Stimulated activated CD8-positive, alpha-beta memory T cell treated with anti-CD3 and anti-CD28 coated beads, Interleukin-4, amount 100 ng/mL, for 4 hours (primary cell): ENCODE data around the gene MIA2.
A peak's percentile ranks its signal among the peaks of the same experiment; 100 is the strongest.
"Not testable (repeated sequence)": the region's sequence is repeated elsewhere in the genome, so short reads cannot be mapped to it uniquely, and the experiment has no call there.

Source experiments
- DNase-seq, 2 donors: peaks; one replicate each; pipeline ENCODE4 v3.0.0-alpha.2; 2020; ENCODE audit warnings: low read depth in 2 of 2, low spot score in 1 of 2

The MIA2 gene

GRCh38 chr14:39266525-39266870, 32.8 kb downstream of the MIA2 start:
- peak in 1 of 2 donors; percentile 7 for DNase-seq

GRCh38 chr14:39266871-39267607, 33.3 kb downstream of the MIA2 start:
- DNase-seq = peak; percentile 49 to 61

DNA sequence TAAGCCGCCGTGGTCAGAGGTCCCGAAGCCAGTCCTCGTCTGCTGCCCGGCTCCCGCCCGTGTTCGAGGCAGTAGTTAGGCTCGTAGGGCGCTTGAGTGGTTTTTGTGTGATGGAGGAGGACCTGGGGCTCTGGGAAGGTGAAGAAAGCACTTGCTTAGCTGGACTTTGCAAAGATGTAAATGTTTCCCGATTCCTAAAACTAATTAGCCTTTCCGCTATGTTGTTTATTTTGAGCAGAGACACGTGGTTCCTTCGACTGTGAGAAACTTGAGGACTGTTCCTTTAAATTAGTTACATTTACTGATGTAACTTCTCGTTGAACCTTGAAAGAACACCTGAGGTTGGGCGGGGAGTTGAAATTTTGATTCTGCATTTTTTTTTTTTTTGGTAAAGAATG, 33.9 kb downstream of the MIA2 start:
- DNase-seq = no peak

DNA sequence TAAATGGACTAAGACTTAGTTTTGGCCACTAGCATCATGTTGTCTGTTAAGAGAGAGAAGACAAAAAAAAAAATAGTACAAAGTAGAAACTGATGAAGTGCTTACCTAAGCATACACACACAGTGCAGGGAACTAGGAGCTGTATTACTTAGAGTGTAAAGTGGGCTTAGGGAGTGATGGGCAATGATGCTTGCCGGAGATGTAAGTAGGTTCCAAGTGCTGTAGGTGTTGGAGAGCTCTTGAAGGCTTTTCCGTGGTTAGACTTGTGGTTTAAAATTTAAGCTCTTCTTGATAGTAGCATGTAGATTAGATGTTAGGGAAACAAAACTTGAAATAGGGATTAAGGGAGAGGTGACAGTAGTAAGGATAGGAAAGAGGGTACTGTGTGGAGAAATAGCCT, 34.7 kb downstream of the MIA2 start:
- no peak for DNase-seq

DNA sequence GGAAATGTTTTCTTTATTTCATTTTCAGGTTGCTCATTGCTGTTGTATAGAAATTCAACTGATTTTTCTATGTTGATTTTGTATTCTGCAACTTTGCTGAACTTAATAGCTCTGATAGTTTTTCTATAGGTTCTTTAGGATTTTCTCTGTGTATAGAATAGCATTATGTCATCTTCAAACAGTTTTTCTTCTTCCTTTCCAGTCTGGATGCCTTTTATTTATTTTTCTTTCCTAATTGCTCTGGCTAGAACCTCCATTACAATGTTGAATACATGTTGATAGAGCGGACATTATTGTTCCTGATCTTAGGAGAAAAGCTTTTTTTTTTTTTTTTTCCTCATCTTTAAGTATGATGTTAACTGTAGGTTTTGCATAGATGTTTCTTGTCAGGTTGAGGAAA, 39.2 kb downstream of the MIA2 start:
- DNase-seq = no peak

DNA sequence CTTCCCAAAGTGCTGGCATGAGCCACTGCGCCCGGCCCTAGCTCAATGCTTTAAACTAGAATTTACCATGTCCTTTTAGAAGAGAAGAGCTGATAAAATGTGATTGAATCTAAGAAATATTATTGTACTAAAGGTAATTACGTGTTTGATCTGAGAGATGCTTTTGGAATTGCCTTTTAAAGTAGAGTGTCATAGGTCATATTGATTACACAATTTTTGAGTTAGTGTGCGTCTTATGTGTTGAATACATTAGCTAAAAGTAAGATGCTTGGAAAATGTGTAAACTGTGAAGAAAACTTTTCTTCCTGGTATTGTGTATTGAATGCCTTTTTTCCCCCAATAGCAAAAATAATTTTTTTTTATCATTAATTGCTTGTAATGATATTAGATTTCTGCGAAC, 41.7 kb downstream of the MIA2 start:
- no peak for DNase-seq

DNA sequence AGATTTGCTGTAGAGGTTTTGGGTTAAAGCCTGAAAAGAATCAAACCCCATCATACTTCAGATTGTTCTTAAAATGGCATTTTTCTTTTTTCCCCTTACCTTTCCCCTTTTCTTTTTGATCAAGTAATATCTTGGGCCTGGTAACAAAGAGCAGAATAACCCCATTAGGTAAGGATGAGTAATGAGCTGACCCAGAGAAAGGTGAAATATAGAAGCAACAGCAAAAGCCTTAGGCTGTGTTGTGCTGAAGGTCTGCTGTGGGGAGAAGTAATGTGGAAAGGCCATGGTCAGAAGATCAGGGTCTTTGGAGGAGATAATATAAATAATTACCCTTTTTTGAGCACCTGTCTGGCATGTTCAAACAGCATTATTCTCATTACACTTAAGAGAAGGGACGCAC, 42.3 kb downstream of the MIA2 start:
- no peak for DNase-seq

DNA sequence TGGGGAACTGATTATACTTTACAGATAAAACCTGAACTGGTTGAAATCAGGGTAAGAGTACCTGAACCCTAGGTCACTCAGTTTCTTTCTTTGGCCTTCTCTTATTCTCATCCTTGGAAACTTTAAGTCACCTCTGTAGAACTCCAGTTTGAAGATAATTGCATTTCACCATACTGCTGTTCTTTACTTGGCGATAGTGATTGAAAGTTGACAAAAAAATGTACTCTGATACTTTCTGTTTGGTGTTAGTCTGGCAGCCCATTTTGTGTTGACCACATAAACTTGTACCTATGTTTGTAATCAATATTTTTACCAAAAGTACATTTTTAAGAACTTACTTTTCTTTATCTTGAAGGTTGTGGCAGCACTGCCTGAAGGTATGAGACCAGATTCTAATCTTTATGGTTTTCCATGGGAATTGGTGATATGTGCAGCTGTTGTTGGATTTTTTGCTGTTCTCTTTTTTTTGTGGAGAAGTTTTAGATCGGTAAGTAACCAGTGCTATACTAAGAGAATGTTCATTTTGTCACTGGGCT, 42.9 kb downstream of the MIA2 start:
- no peak for DNase-seq

DNA sequence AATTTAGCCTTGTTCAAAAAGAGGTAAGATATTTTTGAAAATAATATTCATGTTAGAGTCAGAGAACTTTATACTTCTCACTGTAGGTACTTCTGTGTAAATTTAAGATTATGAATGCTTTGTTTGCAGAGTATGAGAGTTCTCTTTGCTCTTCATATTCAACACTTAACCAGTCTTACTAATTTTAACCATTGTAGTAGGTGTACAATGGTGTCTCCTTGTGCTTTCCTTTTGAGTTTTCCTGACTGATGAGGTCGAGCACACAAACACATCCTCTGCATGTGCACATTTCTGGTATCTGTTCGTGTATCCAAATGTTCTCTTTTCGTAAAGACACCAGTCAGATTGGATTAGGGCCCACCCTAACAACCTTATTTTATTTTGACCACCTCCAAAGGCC, 45.8 kb downstream of the MIA2 start:
- DNase-seq = no peak

DNA sequence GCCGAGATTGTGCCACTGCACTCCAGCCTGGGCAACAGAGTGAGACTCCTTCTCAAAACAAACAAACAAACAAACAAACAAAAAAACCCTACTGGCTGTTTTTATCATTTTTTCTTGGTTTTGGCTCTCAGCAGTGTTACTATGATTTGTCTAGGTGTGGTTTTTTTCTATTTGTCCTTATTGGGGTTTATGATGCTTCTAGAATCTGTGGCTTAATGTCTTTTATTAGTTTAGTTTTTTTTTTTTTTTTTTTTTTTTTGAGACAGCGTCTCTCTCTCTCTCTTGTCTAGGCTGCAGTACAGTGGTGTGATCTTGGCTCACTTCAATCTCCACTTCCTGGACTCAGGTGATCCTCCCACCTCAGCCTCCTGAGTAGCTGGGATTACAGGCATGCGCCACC, 47.0 kb downstream of the MIA2 start:
- not testable (repeated sequence) for DNase-seq

- DNase-seq = no peak
These were observed 55.8 kb downstream of the MIA2 start for GRCh38 chr14:39289523-39289922.

DNA sequence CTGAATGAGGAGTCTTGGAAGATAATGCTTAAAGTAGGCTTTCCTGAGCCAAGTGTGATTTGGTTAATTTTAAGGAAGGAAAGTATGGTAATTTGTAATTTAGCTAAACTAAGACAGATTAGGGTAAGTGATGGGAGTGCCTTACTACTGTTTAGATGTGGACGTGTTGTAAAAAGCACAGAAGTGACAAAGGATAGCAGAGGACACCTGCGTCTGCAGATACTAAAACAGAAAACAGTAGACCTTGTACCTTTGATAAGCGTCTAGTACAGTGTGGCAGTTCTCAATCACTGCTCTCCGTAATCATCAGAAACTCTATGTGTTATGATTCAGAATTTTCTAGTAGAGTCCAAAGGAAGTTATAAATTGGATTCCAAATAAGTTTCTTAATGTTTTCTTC, 58.0 kb downstream of the MIA2 start:
- DNase-seq = no peak

DNA sequence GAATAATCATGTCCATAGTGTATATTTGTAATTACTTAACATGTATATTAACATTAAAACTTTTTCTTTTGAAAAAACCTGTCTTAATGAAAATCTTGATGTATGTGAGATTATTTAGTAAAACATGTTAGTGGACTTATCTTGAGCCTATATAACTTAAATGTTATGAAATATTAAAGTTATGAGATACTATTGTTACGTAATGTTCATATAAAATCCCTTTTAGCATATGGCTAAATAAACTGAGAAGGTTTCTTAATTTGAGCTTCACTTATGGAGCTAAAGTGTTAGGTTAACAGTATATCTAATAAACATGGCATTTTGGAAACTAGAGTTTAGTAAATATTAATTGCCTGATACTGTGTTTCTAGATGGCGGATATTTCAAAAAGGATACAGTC, 59.9 kb downstream of the MIA2 start:
- no peak for DNase-seq

- DNase-seq = not testable (repeated sequence)
These were observed 66.7 kb downstream of the MIA2 start for GRCh38 chr14:39300389-39300788.

DNA sequence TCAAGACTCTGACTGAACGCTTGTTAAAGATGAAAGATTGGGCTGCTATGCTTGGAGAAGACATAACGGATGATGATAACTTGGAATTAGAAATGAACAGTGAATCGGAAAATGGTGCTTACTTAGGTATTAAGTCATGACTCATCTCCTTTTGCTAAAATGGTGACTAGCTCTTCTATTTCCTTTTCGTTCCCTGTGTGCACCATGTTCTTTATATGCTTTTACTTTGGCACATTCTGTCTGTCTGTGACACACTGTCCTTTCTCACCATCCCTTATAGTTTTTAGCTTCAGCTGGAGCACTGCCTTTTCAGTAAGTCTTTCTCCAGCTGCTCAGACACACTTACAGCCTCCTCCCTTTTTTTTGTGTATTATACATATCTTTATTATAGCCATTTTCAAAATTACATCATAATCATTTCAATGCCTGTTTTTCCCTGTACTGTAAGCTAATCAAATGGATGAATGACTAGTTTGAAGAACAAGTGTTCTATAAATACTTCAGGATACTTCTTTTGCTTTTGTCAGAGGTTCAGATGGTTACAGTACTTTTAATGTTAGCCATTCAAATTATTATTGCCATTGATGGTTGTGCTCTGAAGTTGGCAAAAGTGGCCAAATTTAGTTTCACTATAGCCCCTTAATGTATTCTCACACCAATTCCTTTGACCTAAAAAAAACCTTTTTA, 68.6 kb downstream of the MIA2 start:
- DNase-seq = no peak

GRCh38 chr14:39303115-39303514, 69.4 kb downstream of the MIA2 start:
- DNase-seq = no peak

GRCh38 chr14:39307815-39308214, 74.1 kb downstream of the MIA2 start:
- DNase-seq = no peak

GRCh38 chr14:39310051-39310450, 76.3 kb downstream of the MIA2 start:
- no peak for DNase-seq

GRCh38 chr14:39315859-39316444, 82.2 kb downstream of the MIA2 start:
- DNase-seq = no peak

GRCh38 chr14:39316830-39317553, 83.3 kb downstream of the MIA2 start:
- no peak for DNase-seq

DNA sequence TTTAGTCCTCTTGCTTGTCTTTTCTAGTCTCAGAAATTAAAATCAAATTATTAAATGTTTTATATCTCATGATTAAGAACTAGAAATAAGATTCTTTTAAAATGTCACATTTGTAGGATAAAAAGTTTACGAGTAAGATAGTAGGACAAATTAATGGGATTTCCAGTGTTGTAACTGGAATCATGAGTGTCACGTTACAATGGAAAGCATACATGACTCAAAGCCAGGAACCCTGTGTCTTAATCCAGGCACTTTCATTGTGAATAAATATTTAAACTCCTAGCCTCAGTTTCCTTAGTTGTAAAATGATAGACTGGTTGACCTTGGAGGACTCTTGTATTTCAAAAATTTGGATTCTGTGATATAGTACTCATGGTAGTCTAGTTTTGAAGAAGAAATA, 84.9 kb downstream of the MIA2 start:
- DNase-seq = no peak

DNA sequence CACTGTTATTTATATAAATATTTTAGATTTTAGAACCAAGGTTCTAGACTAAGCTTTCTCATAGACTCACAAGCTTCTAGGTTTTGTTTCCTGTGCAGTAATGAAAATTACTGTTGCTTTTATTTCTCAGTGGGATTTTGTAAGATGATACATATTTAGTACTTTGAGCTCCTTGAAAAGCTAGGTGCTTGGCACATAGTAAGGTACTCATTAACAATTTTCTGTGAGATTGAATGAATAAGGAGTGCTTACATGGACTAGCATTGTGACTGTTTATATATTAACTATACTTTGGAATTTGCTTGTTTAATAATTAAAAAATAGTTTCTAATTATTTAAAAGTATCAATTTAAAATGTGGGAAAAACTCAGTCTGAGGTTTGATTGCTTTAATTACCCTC, 85.7 kb downstream of the MIA2 start:
- no peak for DNase-seq
